ENCODE data around the gene CACNA1D.

The CACNA1D gene

GRCh38 chr3:53523346-53523745 is 28.9 kb downstream of the CACNA1D start:
- TF ChIP-seq, protein P1, sequence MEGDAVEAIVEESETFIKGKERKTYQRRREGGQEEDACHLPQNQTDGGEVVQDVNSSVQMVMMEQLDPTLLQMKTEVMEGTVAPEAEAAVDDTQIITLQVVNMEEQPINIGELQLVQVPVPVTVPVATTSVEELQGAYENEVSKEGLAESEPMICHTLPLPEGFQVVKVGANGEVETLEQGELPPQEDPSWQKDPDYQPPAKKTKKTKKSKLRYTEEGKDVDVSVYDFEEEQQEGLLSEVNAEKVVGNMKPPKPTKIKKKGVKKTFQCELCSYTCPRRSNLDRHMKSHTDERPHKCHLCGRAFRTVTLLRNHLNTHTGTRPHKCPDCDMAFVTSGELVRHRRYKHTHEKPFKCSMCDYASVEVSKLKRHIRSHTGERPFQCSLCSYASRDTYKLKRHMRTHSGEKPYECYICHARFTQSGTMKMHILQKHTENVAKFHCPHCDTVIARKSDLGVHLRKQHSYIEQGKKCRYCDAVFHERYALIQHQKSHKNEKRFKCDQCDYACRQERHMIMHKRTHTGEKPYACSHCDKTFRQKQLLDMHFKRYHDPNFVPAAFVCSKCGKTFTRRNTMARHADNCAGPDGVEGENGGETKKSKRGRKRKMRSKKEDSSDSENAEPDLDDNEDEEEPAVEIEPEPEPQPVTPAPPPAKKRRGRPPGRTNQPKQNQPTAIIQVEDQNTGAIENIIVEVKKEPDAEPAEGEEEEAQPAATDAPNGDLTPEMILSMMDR (IDR thresholded peaks at IDR 0.05): no peak

DNA sequence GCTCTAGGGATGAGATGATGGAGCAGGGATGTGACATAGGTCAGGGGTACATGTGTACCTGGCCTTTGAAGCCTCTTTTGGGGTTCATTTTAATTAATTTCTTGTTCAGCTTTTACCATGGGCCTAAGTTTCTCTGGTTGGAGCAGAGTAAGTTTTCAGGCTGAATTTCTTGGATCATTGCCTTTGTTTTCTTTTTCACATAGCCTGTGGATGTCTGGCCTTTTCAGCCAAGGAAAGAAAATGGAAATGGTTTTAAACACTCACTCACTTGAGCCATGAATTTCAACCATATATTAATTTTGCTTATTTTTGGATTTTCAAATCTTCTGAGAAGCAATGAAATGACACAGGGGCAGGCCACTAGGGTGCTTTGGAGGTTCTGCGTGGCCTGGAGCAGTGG is 30.2 kb downstream of the CACNA1D start:
- TF ChIP-seq, protein P1 (IDR thresholded peaks at IDR 0.05): no peak

- TF ChIP-seq, protein P1 (IDR thresholded peaks at IDR 0.05): no peak
Measured at GRCh38 chr3:53525765-53526703, 31.6 kb downstream of the CACNA1D start.

DNA sequence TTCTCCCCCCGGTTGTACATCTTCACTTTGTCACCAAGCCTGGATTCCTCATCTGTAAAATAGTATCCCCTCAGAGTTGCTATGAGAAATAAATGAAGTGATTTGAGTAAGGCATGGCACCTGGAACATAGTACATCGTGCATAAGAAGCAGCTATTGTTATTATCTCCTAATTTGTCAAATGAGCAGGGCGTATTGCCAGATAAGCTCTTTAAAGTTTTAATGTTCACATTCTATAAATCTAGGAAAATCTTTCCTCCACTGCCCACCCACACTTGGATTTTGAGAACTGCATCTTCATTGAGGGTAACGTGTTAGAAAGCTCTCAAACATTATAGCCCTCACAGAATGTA is 32.3 kb downstream of the CACNA1D start:
- TF ChIP-seq, protein P1 (IDR thresholded peaks at IDR 0.05): no peak

GRCh38 chr3:53530205-53530604 is 35.8 kb downstream of the CACNA1D start:
- TF ChIP-seq, protein P1 (IDR thresholded peaks at IDR 0.05): no peak

DNA sequence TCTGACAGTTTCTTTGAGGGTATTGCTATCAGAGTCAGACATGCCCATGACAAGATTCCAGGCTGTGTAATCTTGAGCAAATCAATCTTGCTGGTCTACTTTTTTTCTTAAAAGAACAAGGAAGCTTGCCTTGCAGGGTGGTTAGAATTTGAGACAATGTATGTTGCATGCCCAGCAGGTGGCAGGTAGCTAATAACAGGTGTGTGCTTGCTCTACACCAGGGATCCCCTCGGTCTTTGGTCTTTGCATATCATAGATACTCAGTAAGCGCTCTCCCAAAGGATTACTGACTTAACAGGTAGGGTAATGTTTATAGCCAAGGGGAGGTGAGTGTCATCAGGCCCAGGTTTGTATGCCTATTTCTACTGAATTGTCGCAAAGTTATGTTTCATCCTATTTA is 37.3 kb downstream of the CACNA1D start:
- TF ChIP-seq, protein P1 (IDR thresholded peaks at IDR 0.05): peak; percentile 24; the same call in 1 of the 2 replicates

- TF ChIP-seq, protein P1 (IDR thresholded peaks at IDR 0.05): no peak
Measured at GRCh38 chr3:53533472-53533871, 39.1 kb downstream of the CACNA1D start.

Data from LNCAP (cell line).